Measurements from ENCODE around the gene USP34. TPM values are rescaled to one million over a fixed set of nuclear protein-coding genes. Genes with fewer than 3 reads are reported as not detected.
A peak's percentile ranks its signal among the peaks of the same experiment; 100 is the strongest.

USP34 gene
- total and polyA plus RNA-seq, 9 of the 15 experiments (the other 6 are each of a cell fraction or from before 2014, with no cell fraction given), result 19.8 to 108 (median 67.8) TPM

DNA sequence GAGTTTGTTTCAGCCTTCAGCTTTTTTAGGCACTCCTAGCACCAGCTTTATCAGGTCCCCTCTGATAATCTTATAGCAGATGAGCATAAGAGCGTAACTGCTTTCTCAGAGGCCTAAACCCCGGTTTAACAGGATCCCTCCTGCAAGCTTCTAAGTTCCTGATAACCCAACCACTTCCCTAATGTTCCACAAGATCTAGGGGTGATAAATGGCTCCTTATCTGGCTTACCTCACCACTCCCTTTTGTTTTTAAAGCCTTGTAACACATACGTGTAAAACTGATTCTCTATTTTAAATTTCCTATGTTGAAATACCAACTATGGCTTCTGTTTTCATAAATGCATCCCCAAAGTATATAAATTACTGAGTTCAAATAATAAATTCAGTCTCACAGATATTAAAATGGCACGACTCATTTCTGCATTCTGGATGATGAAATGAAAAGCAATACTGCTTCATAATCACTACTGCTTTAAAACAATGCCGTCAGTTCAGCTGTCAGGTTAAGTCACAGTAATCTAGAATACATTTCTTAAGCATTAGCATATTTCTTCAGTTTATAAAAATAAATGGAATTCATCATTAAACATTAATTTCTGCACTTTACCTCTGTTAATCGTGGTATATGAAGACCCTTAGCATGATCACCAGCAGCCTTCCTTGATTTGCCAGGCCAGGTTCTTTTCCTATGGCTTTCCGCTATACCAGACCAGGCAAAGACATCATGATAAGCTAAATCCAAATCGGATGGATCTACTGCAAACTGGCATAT lies 182.6 kb downstream of the USP34 start (continued):
- no peak for TF ChIP-seq GTF2E2 (tag; IDR thresholded peaks at IDR 0.05)
- TF ChIP-seq, protein P1, sequence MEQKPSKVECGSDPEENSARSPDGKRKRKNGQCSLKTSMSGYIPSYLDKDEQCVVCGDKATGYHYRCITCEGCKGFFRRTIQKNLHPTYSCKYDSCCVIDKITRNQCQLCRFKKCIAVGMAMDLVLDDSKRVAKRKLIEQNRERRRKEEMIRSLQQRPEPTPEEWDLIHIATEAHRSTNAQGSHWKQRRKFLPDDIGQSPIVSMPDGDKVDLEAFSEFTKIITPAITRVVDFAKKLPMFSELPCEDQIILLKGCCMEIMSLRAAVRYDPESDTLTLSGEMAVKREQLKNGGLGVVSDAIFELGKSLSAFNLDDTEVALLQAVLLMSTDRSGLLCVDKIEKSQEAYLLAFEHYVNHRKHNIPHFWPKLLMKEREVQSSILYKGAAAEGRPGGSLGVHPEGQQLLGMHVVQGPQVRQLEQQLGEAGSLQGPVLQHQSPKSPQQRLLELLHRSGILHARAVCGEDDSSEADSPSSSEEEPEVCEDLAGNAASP (IDR thresholded peaks at IDR 0.05), result no peak
- TF ChIP-seq, protein P2, sequence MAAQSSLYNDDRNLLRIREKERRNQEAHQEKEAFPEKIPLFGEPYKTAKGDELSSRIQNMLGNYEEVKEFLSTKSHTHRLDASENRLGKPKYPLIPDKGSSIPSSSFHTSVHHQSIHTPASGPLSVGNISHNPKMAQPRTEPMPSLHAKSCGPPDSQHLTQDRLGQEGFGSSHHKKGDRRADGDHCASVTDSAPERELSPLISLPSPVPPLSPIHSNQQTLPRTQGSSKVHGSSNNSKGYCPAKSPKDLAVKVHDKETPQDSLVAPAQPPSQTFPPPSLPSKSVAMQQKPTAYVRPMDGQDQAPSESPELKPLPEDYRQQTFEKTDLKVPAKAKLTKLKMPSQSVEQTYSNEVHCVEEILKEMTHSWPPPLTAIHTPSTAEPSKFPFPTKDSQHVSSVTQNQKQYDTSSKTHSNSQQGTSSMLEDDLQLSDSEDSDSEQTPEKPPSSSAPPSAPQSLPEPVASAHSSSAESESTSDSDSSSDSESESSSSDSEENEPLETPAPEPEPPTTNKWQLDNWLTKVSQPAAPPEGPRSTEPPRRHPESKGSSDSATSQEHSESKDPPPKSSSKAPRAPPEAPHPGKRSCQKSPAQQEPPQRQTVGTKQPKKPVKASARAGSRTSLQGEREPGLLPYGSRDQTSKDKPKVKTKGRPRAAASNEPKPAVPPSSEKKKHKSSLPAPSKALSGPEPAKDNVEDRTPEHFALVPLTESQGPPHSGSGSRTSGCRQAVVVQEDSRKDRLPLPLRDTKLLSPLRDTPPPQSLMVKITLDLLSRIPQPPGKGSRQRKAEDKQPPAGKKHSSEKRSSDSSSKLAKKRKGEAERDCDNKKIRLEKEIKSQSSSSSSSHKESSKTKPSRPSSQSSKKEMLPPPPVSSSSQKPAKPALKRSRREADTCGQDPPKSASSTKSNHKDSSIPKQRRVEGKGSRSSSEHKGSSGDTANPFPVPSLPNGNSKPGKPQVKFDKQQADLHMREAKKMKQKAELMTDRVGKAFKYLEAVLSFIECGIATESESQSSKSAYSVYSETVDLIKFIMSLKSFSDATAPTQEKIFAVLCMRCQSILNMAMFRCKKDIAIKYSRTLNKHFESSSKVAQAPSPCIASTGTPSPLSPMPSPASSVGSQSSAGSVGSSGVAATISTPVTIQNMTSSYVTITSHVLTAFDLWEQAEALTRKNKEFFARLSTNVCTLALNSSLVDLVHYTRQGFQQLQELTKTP (IDR thresholded peaks at IDR 0.05; ENCODE audit: low read depth in 1 of 2, partially characterized antibody in 2 of 2), result peak; percentile 76 to 91
- TF ChIP-seq TBL1XR1 (IDR thresholded peaks at IDR 0.05; ENCODE audit: low read length in 2 of 2), result peak in 1 of 2 experiments; percentile 79; a peak in 2 of 4 replicates
- TF ChIP-seq GATAD2B (IDR thresholded peaks at IDR 0.05; ENCODE audit: borderline replicate concordance), result 0 out of 2 replicates have a peak, but pooled peaks have one; percentile 41
- TF ChIP-seq, protein P3, sequence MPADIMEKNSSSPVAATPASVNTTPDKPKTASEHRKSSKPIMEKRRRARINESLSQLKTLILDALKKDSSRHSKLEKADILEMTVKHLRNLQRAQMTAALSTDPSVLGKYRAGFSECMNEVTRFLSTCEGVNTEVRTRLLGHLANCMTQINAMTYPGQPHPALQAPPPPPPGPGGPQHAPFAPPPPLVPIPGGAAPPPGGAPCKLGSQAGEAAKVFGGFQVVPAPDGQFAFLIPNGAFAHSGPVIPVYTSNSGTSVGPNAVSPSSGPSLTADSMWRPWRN (IDR thresholded peaks at IDR 0.05; ENCODE audit: low read depth), result peak; percentile 78
- TF ChIP-seq ZNF717 (CRISPR knock-in tag; IDR thresholded peaks at IDR 0.05), result no peak
- peak; percentile 73; the same call in 1 of the 2 replicates for TF ChIP-seq ZNF644 (tag; IDR thresholded peaks at IDR 0.05; ENCODE audit: low read depth)
- TF ChIP-seq, protein P4, sequence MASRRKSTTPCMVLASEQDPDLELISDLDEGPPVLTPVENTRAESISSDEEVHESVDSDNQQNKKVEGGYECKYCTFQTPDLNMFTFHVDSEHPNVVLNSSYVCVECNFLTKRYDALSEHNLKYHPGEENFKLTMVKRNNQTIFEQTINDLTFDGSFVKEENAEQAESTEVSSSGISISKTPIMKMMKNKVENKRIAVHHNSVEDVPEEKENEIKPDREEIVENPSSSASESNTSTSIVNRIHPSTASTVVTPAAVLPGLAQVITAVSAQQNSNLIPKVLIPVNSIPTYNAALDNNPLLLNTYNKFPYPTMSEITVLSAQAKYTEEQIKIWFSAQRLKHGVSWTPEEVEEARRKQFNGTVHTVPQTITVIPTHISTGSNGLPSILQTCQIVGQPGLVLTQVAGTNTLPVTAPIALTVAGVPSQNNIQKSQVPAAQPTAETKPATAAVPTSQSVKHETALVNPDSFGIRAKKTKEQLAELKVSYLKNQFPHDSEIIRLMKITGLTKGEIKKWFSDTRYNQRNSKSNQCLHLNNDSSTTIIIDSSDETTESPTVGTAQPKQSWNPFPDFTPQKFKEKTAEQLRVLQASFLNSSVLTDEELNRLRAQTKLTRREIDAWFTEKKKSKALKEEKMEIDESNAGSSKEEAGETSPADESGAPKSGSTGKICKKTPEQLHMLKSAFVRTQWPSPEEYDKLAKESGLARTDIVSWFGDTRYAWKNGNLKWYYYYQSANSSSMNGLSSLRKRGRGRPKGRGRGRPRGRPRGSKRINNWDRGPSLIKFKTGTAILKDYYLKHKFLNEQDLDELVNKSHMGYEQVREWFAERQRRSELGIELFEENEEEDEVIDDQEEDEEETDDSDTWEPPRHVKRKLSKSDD (conservative IDR thresholded peaks at IDR 0.05; ENCODE audit: low read length), result no peak
- TF ChIP-seq RBM15 (IDR thresholded peaks at IDR 0.05; ENCODE audit: insufficient read depth, low read length), result no peak
- TF ChIP-seq SAP30 (IDR thresholded peaks at IDR 0.05; ENCODE audit: borderline replicate concordance, insufficient read depth, low read depth, low read length, poor library complexity, severe bottlenecking), result no peak
- peak; percentile 58; the same call in 1 of the 2 replicates for TF ChIP-seq SMAD3 (CRISPR knock-in tag; conservative IDR thresholded peaks at IDR 0.05)
- TF ChIP-seq, protein P5, sequence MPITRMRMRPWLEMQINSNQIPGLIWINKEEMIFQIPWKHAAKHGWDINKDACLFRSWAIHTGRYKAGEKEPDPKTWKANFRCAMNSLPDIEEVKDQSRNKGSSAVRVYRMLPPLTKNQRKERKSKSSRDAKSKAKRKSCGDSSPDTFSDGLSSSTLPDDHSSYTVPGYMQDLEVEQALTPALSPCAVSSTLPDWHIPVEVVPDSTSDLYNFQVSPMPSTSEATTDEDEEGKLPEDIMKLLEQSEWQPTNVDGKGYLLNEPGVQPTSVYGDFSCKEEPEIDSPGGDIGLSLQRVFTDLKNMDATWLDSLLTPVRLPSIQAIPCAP (CRISPR knock-in tag; IDR thresholded peaks at IDR 0.05; ENCODE audit: borderline replicate concordance), result no peak
- no peak for TF ChIP-seq FOS (IDR thresholded peaks at IDR 0.05; ENCODE audit: extremely low read depth, insufficient read length)
- no peak for TF ChIP-seq SMC3 (conservative IDR thresholded peaks at IDR 0.05; ENCODE audit: insufficient read depth, low read depth, low read length)
- TF ChIP-seq SMARCA4 (IDR thresholded peaks at IDR 0.05), result peak; percentile 99
- TF ChIP-seq ZNF316 (IDR thresholded peaks at IDR 0.05), result no peak
- no peak for TF ChIP-seq TAF7 (tag; IDR thresholded peaks at IDR 0.05)

All from K562 (cell line).